Measurements from ENCODE around the gene ARNT2.

Gene ARNT2

GRCh38 chr15:80395616-80396015 lies 8.6 kb upstream of the ARNT2 start:
- no peak overlapping the region for H3K4me3 ChIP-seq (ENCODE audit: low read length)
- DNase-seq (ENCODE audit: low read depth) = no peak
- TF ChIP-seq, protein P1, sequence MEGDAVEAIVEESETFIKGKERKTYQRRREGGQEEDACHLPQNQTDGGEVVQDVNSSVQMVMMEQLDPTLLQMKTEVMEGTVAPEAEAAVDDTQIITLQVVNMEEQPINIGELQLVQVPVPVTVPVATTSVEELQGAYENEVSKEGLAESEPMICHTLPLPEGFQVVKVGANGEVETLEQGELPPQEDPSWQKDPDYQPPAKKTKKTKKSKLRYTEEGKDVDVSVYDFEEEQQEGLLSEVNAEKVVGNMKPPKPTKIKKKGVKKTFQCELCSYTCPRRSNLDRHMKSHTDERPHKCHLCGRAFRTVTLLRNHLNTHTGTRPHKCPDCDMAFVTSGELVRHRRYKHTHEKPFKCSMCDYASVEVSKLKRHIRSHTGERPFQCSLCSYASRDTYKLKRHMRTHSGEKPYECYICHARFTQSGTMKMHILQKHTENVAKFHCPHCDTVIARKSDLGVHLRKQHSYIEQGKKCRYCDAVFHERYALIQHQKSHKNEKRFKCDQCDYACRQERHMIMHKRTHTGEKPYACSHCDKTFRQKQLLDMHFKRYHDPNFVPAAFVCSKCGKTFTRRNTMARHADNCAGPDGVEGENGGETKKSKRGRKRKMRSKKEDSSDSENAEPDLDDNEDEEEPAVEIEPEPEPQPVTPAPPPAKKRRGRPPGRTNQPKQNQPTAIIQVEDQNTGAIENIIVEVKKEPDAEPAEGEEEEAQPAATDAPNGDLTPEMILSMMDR (conservative IDR thresholded peaks at IDR 0.05; ENCODE audit: low read length) = no peak

- TF ChIP-seq, protein P1 (conservative IDR thresholded peaks at IDR 0.05; ENCODE audit: low read length) = no peak
- no peak for DNase-seq (ENCODE audit: low read depth)
- no peak overlapping the region for H3K4me3 ChIP-seq (ENCODE audit: low read length)
Measured at GRCh38 chr15:80396096-80396495, 8.1 kb upstream of the ARNT2 start.

DNA sequence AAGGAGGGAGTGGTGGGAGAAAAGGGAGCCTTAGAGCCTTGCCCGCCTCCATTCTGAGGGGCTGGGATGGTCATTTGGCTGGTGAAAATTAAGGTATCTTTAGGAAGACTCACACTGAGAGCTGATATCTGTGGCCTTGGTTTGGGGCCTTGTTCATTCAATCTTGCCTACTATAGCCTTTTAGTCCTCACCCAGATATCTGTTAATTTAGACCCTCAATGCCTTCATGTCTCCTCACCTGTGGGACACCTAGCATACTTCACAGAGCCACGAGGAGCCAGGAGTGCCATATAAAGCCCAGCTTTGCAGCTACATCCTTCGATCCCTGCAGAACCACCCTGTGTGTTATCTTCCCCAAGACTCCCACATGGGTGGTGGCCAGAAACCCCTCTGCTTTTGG lies 4.7 kb upstream of the ARNT2 start:
- TF ChIP-seq, protein P1 (conservative IDR thresholded peaks at IDR 0.05; ENCODE audit: low read length) = no peak
- H3K4me3 ChIP-seq (ENCODE audit: low read length) = no peak overlapping the region
- no peak for DNase-seq (ENCODE audit: low read depth)

- DNase-seq (ENCODE audit: low read depth) = no peak
- no peak overlapping the region for H3K4me3 ChIP-seq (ENCODE audit: low read length)
- TF ChIP-seq, protein P1 (conservative IDR thresholded peaks at IDR 0.05; ENCODE audit: low read length) = no peak
Measured at GRCh38 chr15:80401456-80401855, 2.7 kb upstream of the ARNT2 start.

- TF ChIP-seq, protein P1 (conservative IDR thresholded peaks at IDR 0.05; ENCODE audit: low read length) = no peak
- no peak for DNase-seq (ENCODE audit: low read depth)
- H3K4me3 ChIP-seq (ENCODE audit: low read length) = no peak overlapping the region
Measured at GRCh38 chr15:80402339-80402738, 1.8 kb upstream of the ARNT2 start.

DNA sequence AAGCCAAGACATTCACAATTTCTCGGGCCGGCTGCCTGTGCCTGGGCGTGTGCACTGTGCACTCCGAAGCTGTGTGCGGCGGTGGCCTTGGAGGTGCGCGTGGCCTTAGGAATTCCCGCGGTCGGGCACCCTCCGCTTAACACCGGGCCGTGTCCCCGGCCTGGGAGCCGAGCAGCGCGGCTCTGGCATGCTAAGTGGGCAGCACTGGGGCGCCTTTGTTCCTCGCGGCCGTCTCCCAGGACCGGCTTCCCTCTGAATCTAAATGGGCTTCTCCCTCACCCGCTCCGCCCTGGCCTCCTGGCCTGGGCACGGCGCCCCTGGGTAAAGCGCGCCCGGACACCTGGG lies 498 bp upstream of the ARNT2 start:
- peak overlapping the region; percentile 20; the same call in 1 of the 2 replicates for H3K4me3 ChIP-seq (ENCODE audit: low read length)
- DNase-seq (ENCODE audit: low read depth) = no peak
- TF ChIP-seq, protein P1 (conservative IDR thresholded peaks at IDR 0.05; ENCODE audit: low read length) = no peak

- no peak for DNase-seq (ENCODE audit: low read depth)
- H3K4me3 ChIP-seq (ENCODE audit: low read length) = peak overlapping the region; percentile 49
Measured at GRCh38 chr15:80404761-80405553, 775 bp downstream of the ARNT2 start.

More at GRCh38 chr15:80404761-80405553, 775 bp downstream of the ARNT2 start:
- TF ChIP-seq, protein P1 (conservative IDR thresholded peaks at IDR 0.05; ENCODE audit: low read length) = no peak
